GM12878 (cell line): ENCODE results near the gene TMEM14A. TPM values are rescaled to one million over a fixed set of nuclear protein-coding genes. Genes with fewer than 3 reads are reported as not detected.

ENCODE experiments used
- ATAC-seq: fragments of 200-7000 bp; cut with Tn5 transposase; 3 replicates; pipeline ENCODE4 v1.9.1; 2020; ENCODE audit warnings: mild to moderate bottlenecking, moderate library complexity
- BruUV-seq: library from RNA; stranded (reverse); fragments of 400-500 nt; replicated peaks from 2 replicates; lab custom pipeline; 2021; lab: Mats Ljungman, UMichigan
- CTCF ChIA-PET: fragments of 300-600 bp; sonication (Branson Sonifier 250); formaldehyde crosslinking; extraction: SDS; loops from one replicate; lab custom pipeline; 2021; ENCODE audit warnings: inconsistent platforms; lab: Yijun Ruan, JAX
- POLR2A ChIA-PET: fragments of 350-600 bp; formaldehyde crosslinking; extraction: SDS; loops from one replicate; lab custom pipeline; 2021; ENCODE audit warnings: inconsistent platforms; lab: Charles Lee
- RAD21 ChIA-PET: fragments of 300-600 bp; sonication (Branson Sonifier 250); formaldehyde crosslinking; loops from one replicate; lab custom pipeline; 2023; ENCODE audit warnings: antibody characterized with exemption; ENCODE audit not compliant: unreplicated experiment; lab: Charles Lee
- SMC1A ChIA-PET: fragments of 300-600 bp; sonication (Branson Sonifier 250); formaldehyde crosslinking; loops from one replicate; lab custom pipeline; 2023; ENCODE audit not compliant: unreplicated experiment, uncharacterized antibody; lab: Charles Lee
- DNase-seq: peaks from one replicate; pipeline ENCODE4 v3.0.0-alpha.2; 2011; ENCODE audit warnings: low read depth, low spot score
- FAIRE-seq: peaks from 3 replicates; lab custom pipeline; 2011; peaks lifted over from hg19 to GRCh38; lab: Jason Lieb, UNC
- H2AFZ ChIP-seq: 2 replicates; pipeline ENCODE4 v1.6.0; 2011; ENCODE audit warnings: low read depth, low read length, control low read depth; ENCODE audit not compliant: control insufficient read depth
- H3K27ac ChIP-seq: 2 replicates; pipeline ENCODE4 v1.5.1; 2011; ENCODE audit warnings: control low read depth; ENCODE audit not compliant: control insufficient read depth, insufficient read depth
- H3K27me3 ChIP-seq, 2 experiments: replicated peaks in 1 of 2; 2 replicates each; pipeline versions ENCODE4 v1.6.0 to v1.6.1; 2011; ENCODE audit warnings: low read length in 1 of 2; ENCODE audit not compliant: control insufficient read depth in 2 of 2, insufficient read depth in 2 of 2
- H3K36me3 ChIP-seq, 2 experiments: 2 replicates each; pipeline ENCODE4 v1.5.1; 2011; ENCODE audit warnings: low read length in 1 of 2; ENCODE audit not compliant: control insufficient read depth in 2 of 2, insufficient read depth in 2 of 2
- H3K4me1 ChIP-seq: 2 replicates; pipeline ENCODE4 v1.6.1; 2011; ENCODE audit warnings: mild to moderate bottlenecking, low read length, moderate library complexity, mixed read lengths; ENCODE audit not compliant: control insufficient read depth, insufficient read depth
- H3K4me2 ChIP-seq: 2 replicates; pipeline ENCODE4 v1.6.0; 2011; ENCODE audit warnings: control low read depth; ENCODE audit not compliant: control insufficient read depth, insufficient read depth
- H3K4me3 ChIP-seq: fragments of 200-600 bp; sonication (generic); 2 replicates; pipeline ENCODE4 v1.5.1; 2016
- H3K79me2 ChIP-seq: 2 replicates; pipeline ENCODE4 v1.6.0; 2011; ENCODE audit warnings: low read length; ENCODE audit not compliant: control insufficient read depth, insufficient read depth
- H3K9ac ChIP-seq: 2 replicates; pipeline ENCODE4 v1.8.0; 2011; ENCODE audit warnings: low read length, control low read depth, mixed read lengths; ENCODE audit not compliant: control insufficient read depth, insufficient read depth
- H3K9me3 ChIP-seq: replicated peaks from 3 replicates; pipeline ENCODE4 v1.5.1; 2011; ENCODE audit warnings: mild to moderate bottlenecking, low read length; ENCODE audit not compliant: control insufficient read depth, insufficient read depth
- H4K20me1 ChIP-seq: 2 replicates; pipeline ENCODE4 v1.6.0; 2011; ENCODE audit not compliant: control insufficient read depth, insufficient read depth
- EED ChIP-seq: sonication (generic); IDR thresholded peaks from 2 replicates; pipeline ENCODE4 v1.6.1; 2016; ENCODE audit warnings: antibody characterized with exemption, low read depth
- ETV6 ChIP-seq, 2 experiments: fragments of 450-650 bp in 1 of 2; IDR thresholded peaks in 1 of 2; conservative IDR thresholded peaks in 1 of 2; 2 replicates each; pipeline ENCODE4 v1.6.1; 2014; ENCODE audit warnings: antibody characterized with exemption in 1 of 2, borderline replicate concordance in 1 of 2, low read depth in 1 of 2, mild to moderate bottlenecking in 1 of 2, moderate library complexity in 1 of 2
- PRDM15 ChIP-seq: fragments of 450-650 bp; formaldehyde crosslinking; IDR thresholded peaks from 2 replicates; pipeline ENCODE4 v1.4.0; 2020; ENCODE audit warnings: mild to moderate bottlenecking, moderate library complexity
- SMC3 ChIP-seq: IDR thresholded peaks from 2 replicates; pipeline ENCODE4 v1.6.1; 2011; ENCODE audit warnings: low read length, improper control_type of control experiment, borderline replicate concordance
- WGBS: methylation state at CpG from one replicate; pipeline ENCODE4 v1.1.6; 2016; ENCODE audit warnings: low lambda C conversion rate; ENCODE audit not compliant: insufficient replicate concordance, insufficient coverage; ENCODE audit errors: missing lambda C conversion rate; 5-methylcytosine and 5-hydroxymethylcytosine counted together
- in situ Hi-C: fragments of 300-500 bp; cut with MboI; formaldehyde crosslinking; loops from 9 replicates; pipeline ENCODE4 v1.14.3; 2018; ENCODE audit warnings: mixed read lengths
- intact Hi-C: fragments of 100-400 bp; cut with micrococcal nuclease; formaldehyde crosslinking; loops from one replicate; pipeline ENCODE4 v1.14.2; 2022; ENCODE audit not compliant: unreplicated experiment
- polyA plus RNA-seq, 11 experiments: library from polyadenylated mRNA; depleted of rRNA in 4 of 11; unstranded in 6 of 11; stranded (reverse) in 5 of 11; fragments of >200 nt; fragmentation: Nextera tagmentation in 4 of 11; fragmentation: Illumina TruSeq in 1 of 11; extraction: Ambion mirVana in 4 of 11; extraction: Trizol in 1 of 11; gene quantifications; 1 replicate in 1 of 11; 2 replicates in 10 of 11; pipeline versions ENCODE4 v1.2.1 to v1.2.3, GENCODE V29; 2011 to 2016; ENCODE audit warnings: inconsistent platforms in 2 of 11, missing spikeins in 2 of 11, low read depth in 1 of 11
- total RNA-seq, 4 experiments: library from RNA; depleted of rRNA in 3 of 4; stranded (reverse); fragments of >200 nt in 3 of 4; fragmentation: Illumina TruSeq in 1 of 4; extraction: Trizol in 1 of 4; gene quantifications; 2 replicates each; pipeline versions ENCODE4 v1.2.1 to v1.2.3, GENCODE V29; 2013 to 2021

TMEM14A gene
- total and polyA plus RNA-seq, 10 of the 15 experiments (the other 5 are each of a cell fraction or from before 2014, with no cell fraction given) = 15.6 to 143 (median 33.1) TPM

- TF ChIP-seq PRDM15 = no peak
Measured at GRCh38 chr6:52661551-52661950, 9.4 kb upstream of the TMEM14A start (continued).

GRCh38 chr6:52662031-52662430 is 8.9 kb upstream of the TMEM14A start:
- Histone ChIP-seq H3K36me3 (no peaks in the 10 kb centered on the region), H3K9me3 (no peaks in the 10 kb centered on the region), H4K20me1 (no peaks in the 10 kb centered on the region), H3K4me1 (peaks cover 15% of the 10 kb centered on the region), H2AFZ (no peak overlapping the region), H3K9ac (no peak overlapping the region), H3K4me3 (no peak overlapping the region), H3K27me3 (no peaks in the 10 kb centered on the region), H3K4me2 (no peak overlapping the region), H3K79me2 (peaks cover 10% of the 10 kb centered on the region), H3K27ac (no peak overlapping the region)
- in situ Hi-C loops = loop anchor here (5.0 to 10.0 kb wide), 4 partner anchors 170 to 497 kb away; no protein-coding TSS in a partner anchor
- ChIA-PET SMC1A (interaction anchor here (0.7 to 4.3 kb wide), 17 partner anchors 11 to 499 kb away, joined by 3 to 115 read pairs (median 7); partner anchors contain the start of genes EFHC1, IL17A and MCM3), RAD21 (interaction anchor here (0.8 to 4.3 kb wide), 11 partner anchors 11 to 498 kb away, joined by 3 to 76 read pairs (median 4); partner anchors contain the start of genes EFHC1 and MCM3), POLR2A (interaction anchor here (0.6 to 2.5 kb wide), 8 partner anchors 10 to 376 kb away, joined by 3 to 17 read pairs (median 6); no protein-coding TSS in a partner anchor), CTCF (interaction anchor here (1.0 to 4.3 kb wide), 16 partner anchors 10 to 376 kb away, joined by 3 to 137 read pairs (median 9); partner anchors contain the start of genes EFHC1, MCM3 and TRAM2)
- FAIRE-seq (no peak), ATAC-seq (no peak), DNase-seq (no peak)
- 71% methylated on average over 2 of the region's 2 CpGs for WGBS
- TF ChIP-seq EED (no peak), SMC3 (no peak), PRDM15 (no peak), ETV6 (conservative IDR thresholded peaks at IDR 0.05 in 1 of 2, IDR thresholded peaks at IDR 0.05 in 1 of 2; ENCODE audit: borderline replicate concordance in 1 of 2, low read depth in 1 of 2) (no peak)
- intact Hi-C loops = loop anchor here (2.0 to 5.0 kb wide), 3 partner anchors 65 to 500 kb away; partner anchors contain the start of gene MCM3
- BruUV-seq = no TSS peak
